ENCODE results near the gene MPIG6B.

Gene MPIG6B

GRCh38 chr6:31680226-31681134 lies 42.7 kb upstream of the MPIG6B start, which contains the start of gene LY6G5C (continued):
- TF ChIP-seq KLF17 (tag by site-specific recombination; IDR thresholded peaks at IDR 0.05) (no peak), ZNF202 (tag by site-specific recombination; IDR thresholded peaks at IDR 0.05; ENCODE audit: borderline replicate concordance) (no peak), ZNF18 (tag by site-specific recombination; IDR thresholded peaks at IDR 0.05) (no peak), ZNF768 (tag by site-specific recombination; IDR thresholded peaks at IDR 0.05) (no peak), ZNF324 (tag by site-specific recombination; IDR thresholded peaks at IDR 0.05) (0 out of 2 replicates have a peak, but pooled peaks have one; percentile 25), ZNF624 (tag by site-specific recombination; IDR thresholded peaks at IDR 0.05) (no peak), ZBTB48 (tag by site-specific recombination; IDR thresholded peaks at IDR 0.05) (no peak), KLF16 (tag by site-specific recombination; IDR thresholded peaks at IDR 0.05) (no peak), ZNF654 (tag by site-specific recombination; IDR thresholded peaks at IDR 0.05; ENCODE audit: low read depth) (peak; percentile 98), ZNF311 (tag by site-specific recombination; IDR thresholded peaks at IDR 0.05; ENCODE audit: borderline replicate concordance) (no peak), KLF9 (tag by site-specific recombination; IDR thresholded peaks at IDR 0.05; ENCODE audit: low read depth) (no peak), OSR2 (tag by site-specific recombination; IDR thresholded peaks at IDR 0.05) (no peak)

GRCh38 chr6:31681135-31681671 lies 42.0 kb upstream of the MPIG6B start:
- no peak overlapping the region; the same call in 1 of the 2 replicates for H3K27ac ChIP-seq (ENCODE audit: extremely low read depth, low read depth, low read length)
- H3K36me3 ChIP-seq (ENCODE audit: control insufficient read depth in 2 of 2, insufficient read depth in 1 of 2, low read length in 2 of 2), result peaks cover 0 to 7% of the 10 kb centered on the region in 2 experiments; a peak in 1 of 3 replicates
- ChIA-PET POLR2A (interaction anchor here (0.6 to 2.1 kb wide), 13 partner anchors 9 to 271 kb away, joined by 3 to 15 read pairs (median 4); partner anchors contain the start of genes ABHD16A, CSNK2B, GPANK1 and HSPA1B), CTCF (interaction anchor here (0.6 to 2.3 kb wide), 26 partner anchors 9 to 553 kb away, joined by 3 to 24 read pairs (median 4); partner anchors contain the start of genes CSNK2B, LY6G6C and MSH5)
- H3K4me1 ChIP-seq (ENCODE audit: control insufficient read depth, insufficient read depth, low read length), result no peaks in the 10 kb centered on the region; the same call in 1 of the 2 replicates
- peak; percentile 8; the same call in 1 of the 2 replicates for TF ChIP-seq ZEB2 (tag by site-specific recombination; IDR thresholded peaks at IDR 0.05)
- no peak for TF ChIP-seq MYNN (tag by site-specific recombination; IDR thresholded peaks at IDR 0.05; ENCODE audit: borderline replicate concordance)
- TF ChIP-seq ZNF830 (tag by site-specific recombination; IDR thresholded peaks at IDR 0.05; ENCODE audit: low read depth), result no peak
- no peak for TF ChIP-seq KLF16 (tag by site-specific recombination; IDR thresholded peaks at IDR 0.05)
- no peak for TF ChIP-seq ZBTB44 (tag by site-specific recombination; IDR thresholded peaks at IDR 0.05)
- H3K4me3 ChIP-seq (ENCODE audit: low read depth, low read length), result peak overlapping the region; percentile 27
- H3K9me3 ChIP-seq (ENCODE audit: control insufficient read depth, insufficient read depth, low read depth, low read length), result no peaks in the 10 kb centered on the region

- no peak overlapping the region for H3K27ac ChIP-seq (ENCODE audit: extremely low read depth, low read depth, low read length)
- ChIA-PET CTCF (interaction anchor here (0.6 to 0.7 kb wide), 2 partner anchors 9 to 11 kb away, joined by 3 read pairs; no protein-coding TSS in a partner anchor), POLR2A (interaction anchor here (1.3 to 2.0 kb wide), 4 partner anchors 10 to 144 kb away, joined by 3 to 10 read pairs (median 5); partner anchors contain the start of genes ABHD16A, HSPA1B and LSM2)
- peaks cover 0 to 31% of the 10 kb centered on the region in 2 experiments; a peak in 1 of 3 replicates for H3K36me3 ChIP-seq (ENCODE audit: control insufficient read depth in 2 of 2, insufficient read depth in 1 of 2, low read length in 2 of 2)
- no peaks in the 10 kb centered on the region; the same call in 1 of the 2 replicates for H3K4me1 ChIP-seq (ENCODE audit: control insufficient read depth, insufficient read depth, low read length)
- no peaks in the 10 kb centered on the region for H3K9me3 ChIP-seq (ENCODE audit: control insufficient read depth, insufficient read depth, low read depth, low read length)
- H3K4me3 ChIP-seq (ENCODE audit: low read depth, low read length), result no peak overlapping the region
- TF ChIP-seq SCRT2 (tag by site-specific recombination; IDR thresholded peaks at IDR 0.05) (no peak), ZNF324 (tag by site-specific recombination; IDR thresholded peaks at IDR 0.05) (no peak), TCF7L2 (IDR thresholded peaks at IDR 0.05; ENCODE audit: borderline replicate concordance, low read depth, low read length) (no peak), YY2 (tag by site-specific recombination; IDR thresholded peaks at IDR 0.05) (no peak), ZNF266 (tag by site-specific recombination; IDR thresholded peaks at IDR 0.05; ENCODE audit: low read depth) (no peak), AEBP2 (tag by site-specific recombination; IDR thresholded peaks at IDR 0.05; ENCODE audit: borderline replicate concordance) (no peak), SP2 (tag by site-specific recombination; IDR thresholded peaks at IDR 0.05) (no peak), ZNF513 (tag by site-specific recombination; IDR thresholded peaks at IDR 0.05) (no peak)
Measured at GRCh38 chr6:31683591-31683990, 39.6 kb upstream of the MPIG6B start.
